SK-N-SH treated with all-trans-retinoic acid at 6 μM for 48 hours (cell line): ENCODE measurements around the gene GAGE12J.
"Not testable (repeated sequence)": the region's sequence is repeated elsewhere in the genome, so short reads cannot be mapped to it uniquely, and the experiment has no call there.

Experiments
- ARNTL ChIP-seq: fragments of 450-650 bp; formaldehyde crosslinking; IDR thresholded peaks from 2 replicates; pipeline ENCODE4 v1.5.0; 2020; ENCODE audit warnings: low read depth, mild to moderate bottlenecking, moderate library complexity, borderline replicate concordance
- ZNF70 ChIP-seq: fragments of 450-650 bp; formaldehyde crosslinking; IDR thresholded peaks from 2 replicates; pipeline ENCODE4 v1.5.0; 2020; ENCODE audit warnings: mild to moderate bottlenecking, moderate library complexity
- TF ChIP-seq, protein P1 (sequence below): fragments of 250-450 bp; sonication (Bioruptor Pico); IDR thresholded peaks from 2 replicates; pipeline ENCODE4 v1.8.0; 2020; ENCODE audit warnings: mild to moderate bottlenecking, moderate library complexity, borderline replicate concordance

GRCh38 chrX:49345402-49345801 is 23.6 kb downstream of the GAGE12J start:
- TF ChIP-seq, protein P1, sequence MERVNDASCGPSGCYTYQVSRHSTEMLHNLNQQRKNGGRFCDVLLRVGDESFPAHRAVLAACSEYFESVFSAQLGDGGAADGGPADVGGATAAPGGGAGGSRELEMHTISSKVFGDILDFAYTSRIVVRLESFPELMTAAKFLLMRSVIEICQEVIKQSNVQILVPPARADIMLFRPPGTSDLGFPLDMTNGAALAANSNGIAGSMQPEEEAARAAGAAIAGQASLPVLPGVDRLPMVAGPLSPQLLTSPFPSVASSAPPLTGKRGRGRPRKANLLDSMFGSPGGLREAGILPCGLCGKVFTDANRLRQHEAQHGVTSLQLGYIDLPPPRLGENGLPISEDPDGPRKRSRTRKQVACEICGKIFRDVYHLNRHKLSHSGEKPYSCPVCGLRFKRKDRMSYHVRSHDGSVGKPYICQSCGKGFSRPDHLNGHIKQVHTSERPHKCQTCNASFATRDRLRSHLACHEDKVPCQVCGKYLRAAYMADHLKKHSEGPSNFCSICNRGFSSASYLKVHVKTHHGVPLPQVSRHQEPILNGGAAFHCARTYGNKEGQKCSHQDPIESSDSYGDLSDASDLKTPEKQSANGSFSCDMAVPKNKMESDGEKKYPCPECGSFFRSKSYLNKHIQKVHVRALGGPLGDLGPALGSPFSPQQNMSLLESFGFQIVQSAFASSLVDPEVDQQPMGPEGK (CRISPR knock-in tag), result not testable (repeated sequence)
- TF ChIP-seq ARNTL, ZNF70 (CRISPR knock-in tag): not testable (repeated sequence)
